Smooth muscle cell of the brain vasculature (primary cell): ENCODE measurements around the gene RRP1B.
"Not testable (repeated sequence)": the region's sequence is repeated elsewhere in the genome, so short reads cannot be mapped to it uniquely, and the experiment has no call there.

ENCODE experiments used
- DNase-seq: peaks from one replicate; pipeline ENCODE4 v3.0.0-alpha.2; 2012; ENCODE audit warnings: low read depth, low spot score

RRP1B gene

DNA sequence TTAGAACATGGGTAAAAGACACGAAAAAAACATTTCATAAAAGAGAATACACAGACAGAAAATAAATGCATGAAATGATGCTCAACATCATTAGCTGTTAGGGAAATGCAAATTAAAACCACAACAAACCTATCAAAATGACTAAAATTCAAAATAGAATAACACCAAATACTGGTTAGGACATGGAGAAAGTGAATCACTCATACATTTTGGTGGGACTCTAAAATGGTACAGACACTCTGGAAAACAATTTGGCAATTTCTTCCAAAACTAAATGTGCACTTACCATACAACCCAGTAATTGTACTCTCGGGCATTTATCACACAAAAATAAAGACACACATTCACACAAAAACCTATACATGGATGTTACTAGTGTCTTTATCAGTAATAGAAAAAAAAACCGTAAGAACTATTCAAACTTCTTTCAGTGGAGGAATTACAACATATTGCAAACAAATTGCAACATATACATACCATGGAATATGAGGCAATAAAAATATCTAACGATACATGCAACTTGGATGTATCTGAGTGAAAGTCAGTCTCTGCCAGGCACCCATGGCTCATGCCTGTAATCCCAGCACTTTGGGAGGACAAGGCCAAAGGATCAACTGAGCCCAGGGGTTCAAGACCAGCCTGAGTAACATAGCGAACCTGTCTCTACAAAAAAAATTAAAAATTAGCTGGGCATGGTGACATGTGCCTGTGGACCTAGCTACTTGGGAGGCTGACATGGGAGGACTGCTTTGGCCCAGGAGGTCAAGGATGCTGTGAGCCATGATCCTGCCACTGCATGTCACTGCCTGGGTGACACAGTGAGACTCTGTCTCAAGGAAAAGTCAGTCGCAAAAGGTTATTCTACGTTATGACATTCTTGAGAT, 19.6 kb upstream of the RRP1B start:
- no peak for DNase-seq

- DNase-seq = no peak
Observed at GRCh38 chr21:43640400-43640799, 19.0 kb upstream of the RRP1B start.

DNA sequence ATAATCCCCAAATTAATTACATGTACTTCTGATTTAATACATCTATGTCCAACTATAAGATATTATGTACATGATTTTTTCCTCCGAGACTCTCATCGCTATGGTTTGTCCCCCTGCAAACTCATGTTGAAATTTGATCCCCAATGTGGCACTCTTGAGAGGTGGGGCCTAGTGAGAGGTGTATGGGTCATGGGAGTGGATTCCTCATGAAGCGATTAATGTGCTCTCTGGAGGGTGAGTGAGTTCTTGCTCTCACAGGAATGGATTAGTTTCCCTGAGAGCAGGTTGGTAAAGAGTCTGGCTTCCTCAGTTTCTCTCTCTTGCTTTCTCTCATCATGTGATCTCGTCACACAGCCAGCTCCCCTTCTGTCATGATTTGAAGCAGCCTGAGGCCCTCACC, 16.2 kb upstream of the RRP1B start:
- DNase-seq = no peak

GRCh38 chr21:43644071-43644470, 15.3 kb upstream of the RRP1B start:
- DNase-seq = no peak

- DNase-seq = no peak
Observed at GRCh38 chr21:43644609-43645008, 14.8 kb upstream of the RRP1B start.

DNA sequence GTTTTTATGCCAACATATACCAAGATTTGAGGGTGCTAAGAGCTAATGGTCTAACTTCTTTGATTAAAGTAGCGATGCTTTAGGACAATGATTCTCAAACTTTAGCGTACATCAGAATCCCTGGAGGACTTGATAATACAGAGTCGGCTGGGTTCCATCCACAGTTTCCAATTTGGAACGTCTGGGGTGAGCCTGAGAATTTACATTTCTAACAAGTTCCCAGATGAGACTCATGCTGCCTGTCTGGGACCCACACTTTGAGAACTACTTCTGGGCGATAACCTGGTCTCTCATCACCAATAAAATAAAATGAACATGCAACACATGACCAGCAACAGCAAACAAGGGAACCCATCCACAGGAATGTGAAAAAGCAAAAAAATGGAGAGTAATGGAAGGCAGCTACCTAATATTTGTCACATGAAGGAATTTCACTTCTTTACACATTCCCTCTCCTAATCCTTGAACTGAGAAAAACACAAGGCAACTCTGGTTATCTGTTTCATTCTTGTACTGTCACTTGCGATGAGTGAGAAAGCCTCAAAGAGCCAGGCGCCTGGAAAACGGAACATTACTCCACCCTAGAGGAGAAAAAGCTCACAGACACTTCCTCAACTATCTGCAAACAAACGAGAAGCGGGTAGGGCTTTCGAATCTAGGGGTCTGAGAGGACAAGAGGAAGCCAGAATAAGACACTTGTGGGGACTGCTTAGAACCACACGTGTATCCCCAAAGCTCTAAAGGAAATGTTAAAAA, 14.0 kb upstream of the RRP1B start:
- DNase-seq = peak; percentile 54

- no peak for DNase-seq
Observed at GRCh38 chr21:43645976-43646375, 13.4 kb upstream of the RRP1B start.

DNA sequence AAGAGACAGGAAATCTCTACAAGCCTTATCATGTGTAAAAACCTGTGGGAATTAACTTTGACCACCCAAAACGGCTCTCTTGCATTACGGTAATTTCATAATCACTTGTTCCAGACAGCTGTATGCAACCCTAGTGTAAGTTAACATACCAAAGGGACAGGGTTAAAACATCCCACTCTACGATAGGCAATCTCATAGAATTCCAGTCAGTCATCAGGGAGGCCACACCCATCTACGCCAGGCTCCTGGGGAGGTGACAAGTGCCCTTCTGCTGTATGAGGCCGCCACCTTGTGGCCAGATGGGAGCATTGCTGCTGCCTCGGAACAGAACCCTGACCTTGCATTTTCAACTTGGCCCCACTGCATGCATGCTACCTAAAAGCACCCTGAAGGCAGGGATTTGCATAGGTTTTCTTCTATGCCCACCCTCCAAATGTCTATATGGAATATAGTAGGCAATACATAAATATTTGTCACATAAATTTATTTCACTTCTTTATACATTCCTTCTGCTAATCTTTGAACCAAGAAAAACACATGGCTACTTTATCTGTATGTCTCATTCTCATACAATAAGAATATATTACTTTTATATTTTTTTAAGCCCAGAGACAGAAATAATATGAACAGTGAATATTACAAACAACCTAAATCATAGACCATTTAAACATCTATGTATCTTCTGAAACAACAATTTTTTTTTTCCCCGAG, 12.7 kb upstream of the RRP1B start:
- DNase-seq = peak; percentile 74

- DNase-seq = no peak
Observed at GRCh38 chr21:43648171-43648570, 11.2 kb upstream of the RRP1B start.

GRCh38 chr21:43651926-43652325, 7.4 kb upstream of the RRP1B start:
- not testable (repeated sequence) for DNase-seq

DNA sequence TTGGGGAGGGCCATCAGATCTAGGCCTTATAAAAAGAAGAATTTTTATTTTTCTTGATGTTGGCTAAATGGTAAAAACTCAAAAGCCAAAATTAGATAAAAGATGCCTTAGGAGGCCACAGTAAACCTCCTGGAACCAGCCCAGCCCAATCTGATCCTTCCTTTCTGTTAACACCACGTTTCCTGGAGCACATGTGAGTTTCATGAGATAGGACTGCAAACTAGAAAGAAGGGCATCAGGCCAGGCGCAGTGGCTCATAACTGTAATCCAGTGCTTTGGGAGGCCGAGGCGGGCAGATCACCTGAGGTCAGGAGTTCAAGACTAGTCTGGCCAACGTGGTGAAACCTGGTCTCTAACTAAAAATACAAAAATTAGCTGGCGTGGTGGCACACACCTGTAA, 6.7 kb upstream of the RRP1B start:
- no peak for DNase-seq

- no peak for DNase-seq
Observed at GRCh38 chr21:43653626-43654025, 5.7 kb upstream of the RRP1B start.

GRCh38 chr21:43654806-43655489, 4.4 kb upstream of the RRP1B start:
- peak; percentile 18 for DNase-seq

- DNase-seq = no peak
Observed at GRCh38 chr21:43657355-43658087, 1.8 kb upstream of the RRP1B start.

- DNase-seq = no peak
Observed at GRCh38 chr21:43658088-43658741, 1.1 kb upstream of the RRP1B start.

GRCh38 chr21:43658769-43659135, 608 bp upstream of the RRP1B start:
- no peak for DNase-seq

DNA sequence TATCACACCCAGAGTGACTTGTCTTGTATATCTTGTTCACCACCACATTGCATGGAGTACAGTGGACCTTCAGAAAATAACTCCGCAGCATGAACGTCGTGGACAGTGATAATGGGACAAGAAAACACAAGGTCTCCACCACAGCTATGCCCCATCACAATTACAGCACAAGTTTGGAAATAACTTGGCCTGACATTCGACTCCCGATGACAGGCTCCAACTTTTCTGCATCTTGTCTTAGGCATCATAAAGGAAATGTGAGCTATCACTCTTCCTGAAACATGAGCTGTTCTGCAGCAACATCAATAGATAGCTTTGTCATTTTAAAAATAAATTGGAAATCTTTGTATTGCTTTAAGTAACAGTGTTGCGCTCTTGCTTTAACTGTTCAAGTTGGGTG, 2.9 kb downstream of the RRP1B start:
- no peak for DNase-seq

DNA sequence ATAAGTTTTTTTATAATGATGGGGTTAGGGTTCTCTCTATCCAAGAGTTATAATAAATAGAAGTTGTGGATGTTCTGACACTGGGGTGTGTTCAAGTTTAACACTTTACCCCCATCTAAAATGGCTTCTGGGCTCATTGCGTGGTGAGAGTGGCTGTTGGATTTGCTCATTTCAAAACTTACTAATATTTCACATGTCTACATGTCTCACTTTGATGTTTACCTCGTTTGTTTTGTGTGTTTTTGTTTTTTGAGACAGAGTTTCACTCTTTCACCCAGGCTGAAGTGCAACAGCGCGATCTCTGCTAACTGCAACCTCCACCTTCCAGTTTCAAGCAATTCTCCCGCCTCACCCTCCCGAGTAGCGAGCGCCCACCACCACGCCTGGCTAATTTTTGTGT, 3.7 kb downstream of the RRP1B start:
- DNase-seq = no peak

GRCh38 chr21:43664358-43664757, 5.0 kb downstream of the RRP1B start:
- DNase-seq = no peak

DNA sequence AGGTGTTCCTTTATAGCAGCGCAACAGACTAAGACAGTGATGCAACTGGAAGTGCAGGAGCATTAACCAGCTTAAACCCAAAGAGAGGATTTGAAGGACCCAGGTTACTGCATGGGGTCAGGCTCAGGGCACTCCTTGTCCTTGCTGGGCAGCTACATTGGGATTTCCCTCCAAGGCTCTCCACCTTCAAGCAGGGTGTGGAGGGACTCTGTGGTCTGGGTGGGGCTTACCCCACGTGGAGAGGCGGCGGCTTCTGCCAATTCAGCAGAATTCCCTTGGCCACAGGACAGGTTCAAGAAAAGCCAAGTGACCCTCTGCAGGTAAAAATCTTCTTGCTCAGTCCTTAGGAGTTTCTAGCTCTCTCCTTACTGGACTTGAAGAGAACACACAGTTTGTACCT, 6.5 kb downstream of the RRP1B start:
- no peak for DNase-seq
